ENCODE measurements around the gene R3HDM1.
"Not testable (repeated sequence)": the region's sequence is repeated elsewhere in the genome, so short reads cannot be mapped to it uniquely, and the experiment has no call there.

R3HDM1 gene

DNA sequence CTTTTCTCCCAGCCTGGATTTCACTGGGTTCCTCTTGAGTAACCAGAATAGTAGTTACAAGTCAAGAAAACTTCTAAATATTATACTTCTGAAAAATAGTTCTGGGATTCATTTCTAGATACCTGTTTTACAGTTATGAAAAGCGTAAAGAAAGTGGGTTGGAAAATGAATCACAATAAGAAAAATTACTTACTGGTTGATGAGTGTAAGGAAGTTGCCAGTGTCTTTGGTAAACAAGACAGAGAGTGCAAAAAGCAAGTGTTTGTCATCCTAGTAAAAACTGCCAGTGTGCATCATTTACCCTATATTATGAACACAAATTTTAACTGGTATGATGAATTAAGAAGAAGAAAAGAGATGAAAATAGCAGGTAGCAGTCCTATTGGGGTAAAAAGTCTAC lies 88.9 kb downstream of the R3HDM1 start:
- H3K9me3 ChIP-seq (ENCODE audit: insufficient read depth, low read length): no peaks in the 10 kb centered on the region
- TF ChIP-seq SUZ12 (IDR thresholded peaks at IDR 0.05; ENCODE audit: extremely low read depth, insufficient read depth, insufficient read length): no peak
- no peak for TF ChIP-seq YY1 (IDR thresholded peaks at IDR 0.05; ENCODE audit: insufficient read depth, insufficient read length)
- TF ChIP-seq ZNF274 (IDR thresholded peaks at IDR 0.05; ENCODE audit: low read depth, low read length): no peak
- DNase-seq (ENCODE audit: low read depth, low spot score): no peak
- H3K4me3 ChIP-seq (ENCODE audit: insufficient read length, low read depth): no peak overlapping the region
- no peaks in the 10 kb centered on the region for H3K27me3 ChIP-seq (ENCODE audit: insufficient read depth, insufficient read length)
- H3K4me1 ChIP-seq (ENCODE audit: insufficient read depth, insufficient read length): no peaks in the 10 kb centered on the region
- peaks cover 23% of the 10 kb centered on the region for H3K36me3 ChIP-seq (ENCODE audit: insufficient read depth, insufficient read length, low read length)
- H3K9ac ChIP-seq (ENCODE audit: insufficient read length, low read depth): no peak overlapping the region

- Histone ChIP-seq H3K9ac (ENCODE audit: insufficient read length, low read depth) (no peak overlapping the region), H3K27me3 (ENCODE audit: insufficient read depth, insufficient read length) (no peaks in the 10 kb centered on the region), H3K36me3 (ENCODE audit: insufficient read depth, insufficient read length, low read length) (peaks cover 25% of the 10 kb centered on the region), H3K4me1 (ENCODE audit: insufficient read depth, insufficient read length) (no peaks in the 10 kb centered on the region), H3K4me3 (ENCODE audit: insufficient read length, low read depth) (no peak overlapping the region), H3K9me3 (ENCODE audit: insufficient read depth, low read length) (no peaks in the 10 kb centered on the region)
- no peak for DNase-seq (ENCODE audit: low read depth, low spot score)
- no peak for TF ChIP-seq YY1 (IDR thresholded peaks at IDR 0.05; ENCODE audit: insufficient read depth, insufficient read length)
- TF ChIP-seq ZNF274 (IDR thresholded peaks at IDR 0.05; ENCODE audit: low read depth, low read length): no peak
- TF ChIP-seq SUZ12 (IDR thresholded peaks at IDR 0.05; ENCODE audit: extremely low read depth, insufficient read depth, insufficient read length): no peak
Measured at GRCh38 chr2:135629520-135629919, 98.2 kb downstream of the R3HDM1 start.

GRCh38 chr2:135630034-135630433 lies 98.8 kb downstream of the R3HDM1 start:
- H3K9me3 ChIP-seq (ENCODE audit: insufficient read depth, low read length); H3K4me3 ChIP-seq (ENCODE audit: insufficient read length, low read depth); DNase-seq (ENCODE audit: low read depth, low spot score); H3K27me3 ChIP-seq (ENCODE audit: insufficient read depth, insufficient read length); H3K4me1 ChIP-seq (ENCODE audit: insufficient read depth, insufficient read length); H3K9ac ChIP-seq (ENCODE audit: insufficient read length, low read depth): not testable (repeated sequence)
- H3K36me3 ChIP-seq (ENCODE audit: insufficient read depth, insufficient read length, low read length): peaks cover 28% of the 10 kb centered on the region

DNA sequence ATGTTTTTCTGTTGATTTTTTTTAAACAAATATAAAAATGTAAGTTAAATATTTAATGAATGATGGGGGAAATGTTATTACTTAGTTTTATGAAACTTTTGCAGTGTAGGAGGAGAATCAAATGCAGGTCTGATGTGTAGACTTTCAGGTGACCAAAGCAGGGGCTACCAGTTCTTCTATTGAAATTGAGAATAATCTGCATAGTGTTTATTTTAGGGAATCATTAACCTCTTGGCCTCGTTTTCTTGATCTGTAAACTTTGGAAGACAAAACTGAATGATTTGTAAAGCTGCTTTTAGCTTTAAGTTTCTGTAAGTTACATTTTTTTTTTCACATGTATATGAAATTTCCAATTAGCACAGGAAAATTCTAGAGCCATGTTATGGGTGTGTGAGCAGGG lies 99.2 kb downstream of the R3HDM1 start:
- TF ChIP-seq ZNF274 (IDR thresholded peaks at IDR 0.05; ENCODE audit: low read depth, low read length) (no peak), SUZ12 (IDR thresholded peaks at IDR 0.05; ENCODE audit: extremely low read depth, insufficient read depth, insufficient read length) (no peak), YY1 (IDR thresholded peaks at IDR 0.05; ENCODE audit: insufficient read depth, insufficient read length) (no peak)
- H3K9me3 ChIP-seq (ENCODE audit: insufficient read depth, low read length): no peaks in the 10 kb centered on the region
- H3K4me1 ChIP-seq (ENCODE audit: insufficient read depth, insufficient read length): no peaks in the 10 kb centered on the region
- peaks cover 32% of the 10 kb centered on the region for H3K36me3 ChIP-seq (ENCODE audit: insufficient read depth, insufficient read length, low read length)
- no peak for DNase-seq (ENCODE audit: low read depth, low spot score)
- H3K4me3 ChIP-seq (ENCODE audit: insufficient read length, low read depth): no peak overlapping the region
- no peak overlapping the region for H3K9ac ChIP-seq (ENCODE audit: insufficient read length, low read depth)
- H3K27me3 ChIP-seq (ENCODE audit: insufficient read depth, insufficient read length): no peaks in the 10 kb centered on the region

DNA sequence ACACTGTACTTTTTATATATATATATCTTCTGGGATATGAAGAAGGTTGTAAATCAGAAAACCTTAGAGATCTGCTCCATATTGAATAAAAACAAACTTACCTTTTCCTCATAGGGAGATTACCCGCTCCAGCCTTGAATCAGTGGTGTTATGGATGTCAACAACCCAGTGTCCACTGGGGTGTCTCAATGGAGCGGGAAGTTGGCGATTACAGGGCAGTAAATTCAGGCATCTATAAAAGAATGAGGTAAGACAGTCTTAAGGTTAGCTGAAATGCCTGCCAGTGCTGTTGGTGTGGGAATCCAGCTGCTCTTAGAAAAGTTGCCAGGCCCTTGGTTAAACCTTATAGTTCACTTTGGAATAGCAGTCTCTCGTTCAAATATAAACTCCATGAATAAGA lies 102.3 kb downstream of the R3HDM1 start:
- TF ChIP-seq SUZ12 (IDR thresholded peaks at IDR 0.05; ENCODE audit: extremely low read depth, insufficient read depth, insufficient read length): no peak
- TF ChIP-seq YY1 (IDR thresholded peaks at IDR 0.05; ENCODE audit: insufficient read depth, insufficient read length): no peak
- H3K36me3 ChIP-seq (ENCODE audit: insufficient read depth, insufficient read length, low read length): peaks cover 56% of the 10 kb centered on the region

GRCh38 chr2:135635212-135635835 lies 104.0 kb downstream of the R3HDM1 start:
- Histone ChIP-seq H3K9me3 (ENCODE audit: insufficient read depth, low read length) (no peaks in the 10 kb centered on the region), H3K4me1 (ENCODE audit: insufficient read depth, insufficient read length) (no peaks in the 10 kb centered on the region), H3K4me3 (ENCODE audit: insufficient read length, low read depth) (no peak overlapping the region), H3K36me3 (ENCODE audit: insufficient read depth, insufficient read length, low read length) (peaks cover 65% of the 10 kb centered on the region), H3K9ac (ENCODE audit: insufficient read length, low read depth) (no peak overlapping the region), H3K27me3 (ENCODE audit: insufficient read depth, insufficient read length) (no peaks in the 10 kb centered on the region)
- TF ChIP-seq ZNF274 (IDR thresholded peaks at IDR 0.05; ENCODE audit: low read depth, low read length): no peak
- no peak for DNase-seq (ENCODE audit: low read depth, low spot score)

More for the DNA sequence above, 102.3 kb downstream of the R3HDM1 start:
- DNase-seq (ENCODE audit: low read depth, low spot score): no peak
- Histone ChIP-seq H3K9ac (ENCODE audit: insufficient read length, low read depth) (no peak overlapping the region), H3K9me3 (ENCODE audit: insufficient read depth, low read length) (no peaks in the 10 kb centered on the region), H3K27me3 (ENCODE audit: insufficient read depth, insufficient read length) (no peaks in the 10 kb centered on the region), H3K4me3 (ENCODE audit: insufficient read length, low read depth) (no peak overlapping the region), H3K4me1 (ENCODE audit: insufficient read depth, insufficient read length) (no peaks in the 10 kb centered on the region)

DNA sequence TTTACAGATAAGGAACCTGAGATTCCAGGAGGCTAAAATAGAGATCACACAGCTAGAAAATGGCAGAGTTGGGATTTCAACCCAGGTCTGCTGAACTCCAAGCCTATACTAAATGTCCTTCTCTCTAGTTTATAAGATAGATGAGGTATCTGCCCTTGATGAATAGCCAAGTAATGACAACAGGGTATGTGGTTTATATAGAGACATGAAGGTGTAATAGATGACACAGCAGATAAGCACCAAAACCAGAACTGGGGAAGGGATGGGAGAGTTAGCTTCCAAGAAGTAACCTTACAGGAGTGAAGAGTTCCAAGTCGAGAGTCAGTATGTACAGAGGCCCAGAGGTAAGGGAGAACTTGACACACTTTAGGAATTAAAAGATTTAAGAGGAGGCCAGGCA lies 105.7 kb downstream of the R3HDM1 start:
- H3K4me1 ChIP-seq (ENCODE audit: insufficient read depth, insufficient read length): no peaks in the 10 kb centered on the region
- H3K4me3 ChIP-seq (ENCODE audit: insufficient read length, low read depth): no peak overlapping the region
- DNase-seq (ENCODE audit: low read depth, low spot score): no peak
- peaks cover 73% of the 10 kb centered on the region for H3K36me3 ChIP-seq (ENCODE audit: insufficient read depth, insufficient read length, low read length)
- TF ChIP-seq SUZ12 (IDR thresholded peaks at IDR 0.05; ENCODE audit: extremely low read depth, insufficient read depth, insufficient read length) (no peak), ZNF274 (IDR thresholded peaks at IDR 0.05; ENCODE audit: low read depth, low read length) (no peak), YY1 (IDR thresholded peaks at IDR 0.05; ENCODE audit: insufficient read depth, insufficient read length) (no peak)
- no peaks in the 10 kb centered on the region for H3K9me3 ChIP-seq (ENCODE audit: insufficient read depth, low read length)
- H3K9ac ChIP-seq (ENCODE audit: insufficient read length, low read depth): no peak overlapping the region
- no peaks in the 10 kb centered on the region for H3K27me3 ChIP-seq (ENCODE audit: insufficient read depth, insufficient read length)

Data from NT2/D1 (cell line).